Esophagus muscularis mucosa (tissue), 4 donors: Measurements from ENCODE around the gene IL36A. TPM values are rescaled to one million over a fixed set of nuclear protein-coding genes. Genes with fewer than 3 reads are reported as not detected.

Source experiments
- DNase-seq: peaks from one replicate; pipeline ENCODE4 v3.0.0-alpha.2; 2017; ENCODE audit errors: extremely low spot score
- H3K27ac ChIP-seq, 4 donors: fragments of 200-600 bp; sonication (generic); replicated peaks in 1 of 4; 1 replicate in 3 of 4; 2 replicates in 1 of 4; pipeline ENCODE4 v1.5.1; 2016 to 2019; ENCODE audit warnings: mild to moderate bottlenecking in 1 of 4
- H3K27me3 ChIP-seq, 4 donors: fragments of 200-600 bp; sonication (generic); one replicate each; pipeline versions ENCODE4 v1.5.1 to v1.6.0; 2016 to 2019
- H3K36me3 ChIP-seq, 4 donors: fragments of 200-600 bp; sonication (generic); one replicate each; pipeline ENCODE4 v1.5.1; 2016 to 2019
- H3K4me1 ChIP-seq, 4 donors: fragments of 200-600 bp; sonication (generic); one replicate each; pipeline ENCODE4 v1.5.1; 2016 to 2019
- H3K4me3 ChIP-seq, 4 donors: fragments of 200-600 bp; sonication (generic); 1 replicate in 2 of 4; 2 replicates in 2 of 4; pipeline ENCODE4 v1.5.1; 2016 to 2019; ENCODE audit warnings: mild to moderate bottlenecking in 4 of 4, moderate library complexity in 1 of 4
- H3K9me3 ChIP-seq, 4 donors: fragments of 200-600 bp; sonication (generic); 1 replicate in 3 of 4; 2 replicates in 1 of 4; pipeline ENCODE4 v1.5.1; 2016 to 2019
- EP300 ChIP-seq: sonication (generic); formaldehyde crosslinking; IDR thresholded peaks from one replicate; pipeline ENCODE4 v1.6.1; 2017; ENCODE audit warnings: antibody characterized with exemption
- POLR2A ChIP-seq: fragments of 450-650 bp; IDR thresholded peaks from one replicate; pipeline ENCODE4 v1.6.1; 2017; ENCODE audit warnings: antibody characterized with exemption, moderate library complexity, mild to moderate bottlenecking, low read depth
- POLR2AphosphoS5 ChIP-seq, 2 donors: sonication (generic); formaldehyde crosslinking; IDR thresholded peaks; one replicate each; pipeline ENCODE4 v1.6.1; 2017; ENCODE audit warnings: antibody characterized with exemption in 2 of 2
- WGBS: methylation state at CpG from one replicate; pipeline ENCODE4 v1.1.5; 2018; 5-methylcytosine and 5-hydroxymethylcytosine counted together
- intact Hi-C: fragments of 100-400 bp; cut with DNase I; formaldehyde crosslinking; loops from one replicate; pipeline ENCODE4 v1.15.1; 2023
- total RNA-seq, 4 donors: library from RNA; depleted of rRNA; stranded (reverse); fragments of >200 nt; gene quantifications; one replicate each; pipeline versions ENCODE4 v1.1.0 to v1.2.1, GENCODE V29; 2016
- TF ChIP-seq, protein P1 (sequence below), 3 experiments: fragments of 200-600 bp in 2 of 3; fragments of 450-650 bp in 1 of 3; sonication (generic) in 2 of 3; IDR thresholded peaks; one replicate each; pipeline ENCODE4 v1.5.1; 2017 to 2019; ENCODE audit warnings: antibody characterized with exemption in 3 of 3, mild to moderate bottlenecking in 2 of 3, moderate library complexity in 1 of 3

Gene IL36A
- total RNA-seq, 4 donors from 2014 or later: not detected

GRCh38 chr2:112997151-112997550 lies 8.1 kb upstream of the IL36A start:
- WGBS: 71% methylated on average over 1 of the region's 1 CpG
- H3K36me3 ChIP-seq: no peaks in the 10 kb centered on the region

DNA sequence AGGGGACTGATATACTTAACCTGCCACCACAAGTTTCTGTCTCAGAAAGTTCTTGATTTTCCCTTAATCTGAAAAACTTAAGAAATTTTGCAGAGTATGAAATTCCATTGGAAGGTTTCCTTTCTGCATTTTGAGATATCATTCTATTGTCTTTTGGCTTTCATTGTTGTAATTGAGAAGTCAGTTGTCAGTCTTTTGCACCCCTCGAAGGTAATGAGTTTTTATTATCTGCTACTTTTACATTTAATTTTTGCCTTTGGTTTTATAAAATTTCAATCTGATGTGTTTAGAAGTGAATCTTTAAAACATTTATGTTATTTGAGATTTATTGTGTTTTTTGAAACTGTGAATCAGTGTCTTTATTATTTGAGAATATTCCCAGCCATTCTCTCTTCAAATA lies 4.8 kb upstream of the IL36A start:
- H3K4me1 ChIP-seq: no peaks in the 10 kb centered on the region
- TF ChIP-seq, protein P1, sequence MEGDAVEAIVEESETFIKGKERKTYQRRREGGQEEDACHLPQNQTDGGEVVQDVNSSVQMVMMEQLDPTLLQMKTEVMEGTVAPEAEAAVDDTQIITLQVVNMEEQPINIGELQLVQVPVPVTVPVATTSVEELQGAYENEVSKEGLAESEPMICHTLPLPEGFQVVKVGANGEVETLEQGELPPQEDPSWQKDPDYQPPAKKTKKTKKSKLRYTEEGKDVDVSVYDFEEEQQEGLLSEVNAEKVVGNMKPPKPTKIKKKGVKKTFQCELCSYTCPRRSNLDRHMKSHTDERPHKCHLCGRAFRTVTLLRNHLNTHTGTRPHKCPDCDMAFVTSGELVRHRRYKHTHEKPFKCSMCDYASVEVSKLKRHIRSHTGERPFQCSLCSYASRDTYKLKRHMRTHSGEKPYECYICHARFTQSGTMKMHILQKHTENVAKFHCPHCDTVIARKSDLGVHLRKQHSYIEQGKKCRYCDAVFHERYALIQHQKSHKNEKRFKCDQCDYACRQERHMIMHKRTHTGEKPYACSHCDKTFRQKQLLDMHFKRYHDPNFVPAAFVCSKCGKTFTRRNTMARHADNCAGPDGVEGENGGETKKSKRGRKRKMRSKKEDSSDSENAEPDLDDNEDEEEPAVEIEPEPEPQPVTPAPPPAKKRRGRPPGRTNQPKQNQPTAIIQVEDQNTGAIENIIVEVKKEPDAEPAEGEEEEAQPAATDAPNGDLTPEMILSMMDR (IDR thresholded peaks at IDR 0.05): no peak
- no peak for TF ChIP-seq POLR2AphosphoS5 (IDR thresholded peaks at IDR 0.05)
- no peak for TF ChIP-seq POLR2A
- no peak for TF ChIP-seq EP300
- H3K36me3 ChIP-seq: no peaks in the 10 kb centered on the region
- peaks cover 0 to 16% (median 0%) of the 10 kb centered on the region in 4 donors for H3K27me3 ChIP-seq
- WGBS: 79% methylated on average over 1 of the region's 1 CpG
- peaks cover 0 to 24% (median 13%) of the 10 kb centered on the region in 4 donors for H3K9me3 ChIP-seq
- H3K27ac ChIP-seq: no peak overlapping the region
- intact Hi-C loops: no loop called here
- no peak overlapping the region for H3K4me3 ChIP-seq
- DNase-seq: no peak

More at GRCh38 chr2:112997151-112997550, 8.1 kb upstream of the IL36A start:
- H3K9me3 ChIP-seq: peaks cover 0 to 39% (median 23%) of the 10 kb centered on the region in 4 donors
- no peak for TF ChIP-seq EP300
- H3K4me1 ChIP-seq: no peaks in the 10 kb centered on the region
- H3K4me3 ChIP-seq: no peak overlapping the region
- H3K27me3 ChIP-seq: peaks cover 0 to 12% (median 0%) of the 10 kb centered on the region in 4 donors
- intact Hi-C loops: no loop called here
- no peak for DNase-seq
- H3K27ac ChIP-seq: no peak overlapping the region

- H3K4me3 ChIP-seq: no peak overlapping the region
- no peak for TF ChIP-seq POLR2AphosphoS5 (IDR thresholded peaks at IDR 0.05)
- 69% methylated on average over 2 of the region's 2 CpGs for WGBS
- H3K4me1 ChIP-seq: peaks cover 0 to 4% (median 1%) of the 10 kb centered on the region in 4 donors
- H3K27ac ChIP-seq: no peak overlapping the region
- intact Hi-C loops: no loop called here
- peaks cover 0 to 16% (median 0%) of the 10 kb centered on the region in 4 donors for H3K27me3 ChIP-seq
- no peak for DNase-seq
- no peaks in the 10 kb centered on the region for H3K36me3 ChIP-seq
- H3K9me3 ChIP-seq: peaks cover 0 to 24% (median 13%) of the 10 kb centered on the region in 4 donors
These were observed 2.6 kb upstream of the IL36A start for GRCh38 chr2:113002677-113003076.

DNA sequence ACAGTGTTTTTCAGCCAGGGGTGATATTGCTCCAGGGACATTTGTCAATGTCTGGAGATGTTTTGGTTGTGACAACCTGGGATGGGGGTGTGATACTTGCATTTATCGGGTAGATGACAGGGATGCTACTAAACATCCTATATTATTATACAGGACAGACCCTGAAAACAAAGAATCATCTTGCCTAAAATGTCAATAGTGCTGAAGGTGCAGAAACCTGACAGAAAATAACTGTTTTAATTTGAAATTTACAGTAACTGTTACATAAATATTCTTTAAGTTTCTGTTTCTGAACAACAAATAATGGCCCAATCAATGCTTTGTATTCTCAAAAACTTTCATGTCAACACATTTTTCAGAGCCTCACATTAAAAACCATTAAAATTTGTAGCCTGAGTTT lies 2.0 kb downstream of the IL36A start:
- peaks cover 0 to 4% (median 1%) of the 10 kb centered on the region in 4 donors for H3K4me1 ChIP-seq
- 33% methylated on average over 1 of the region's 1 CpG for WGBS
- DNase-seq: no peak
- intact Hi-C loops: no loop called here
- no peaks in the 10 kb centered on the region for H3K36me3 ChIP-seq
- no peaks in the 10 kb centered on the region for H3K9me3 ChIP-seq
- peaks cover 0 to 7% (median 0%) of the 10 kb centered on the region in 4 donors for H3K27me3 ChIP-seq
- no peak overlapping the region for H3K27ac ChIP-seq
- no peak overlapping the region for H3K4me3 ChIP-seq
- TF ChIP-seq EP300: no peak

- no peak for TF ChIP-seq POLR2AphosphoS5 (IDR thresholded peaks at IDR 0.05)
- TF ChIP-seq EP300: no peak
- no peaks in the 10 kb centered on the region for H3K9me3 ChIP-seq
- H3K4me3 ChIP-seq: no peak overlapping the region
- no peaks in the 10 kb centered on the region for H3K27me3 ChIP-seq
- intact Hi-C loops: no loop called here
- H3K27ac ChIP-seq: no peak overlapping the region
- peaks cover 0 to 4% (median 1%) of the 10 kb centered on the region in 4 donors for H3K4me1 ChIP-seq
- DNase-seq: no peak
- WGBS: 56% methylated on average over 1 of the region's 1 CpG
- no peaks in the 10 kb centered on the region for H3K36me3 ChIP-seq
These were observed 4.4 kb downstream of the IL36A start for GRCh38 chr2:113009622-113010021.

- H3K4me3 ChIP-seq: no peak overlapping the region
- 54% methylated on average over 2 of the region's 2 CpGs for WGBS
- H3K36me3 ChIP-seq: no peaks in the 10 kb centered on the region
- intact Hi-C loops: no loop called here
- no peaks in the 10 kb centered on the region for H3K27me3 ChIP-seq
- no peaks in the 10 kb centered on the region for H3K9me3 ChIP-seq
- H3K4me1 ChIP-seq: peaks cover 0 to 4% (median 1%) of the 10 kb centered on the region in 4 donors
- H3K27ac ChIP-seq: no peak overlapping the region
- TF ChIP-seq POLR2A (no peak), POLR2AphosphoS5 (IDR thresholded peaks at IDR 0.05) (no peak), EP300 (no peak)
- TF ChIP-seq, protein P1 (IDR thresholded peaks at IDR 0.05): no peak
- DNase-seq: no peak
These were observed 4.8 kb downstream of the IL36A start for GRCh38 chr2:113010088-113010487.

GRCh38 chr2:113011108-113011507 lies 5.8 kb downstream of the IL36A start:
- TF ChIP-seq, protein P1 (IDR thresholded peaks at IDR 0.05): no peak
- TF ChIP-seq POLR2AphosphoS5 (IDR thresholded peaks at IDR 0.05) (no peak), POLR2A (no peak), EP300 (no peak)
- intact Hi-C loops: no loop called here
- peaks cover 0 to 3% (median 1%) of the 10 kb centered on the region in 4 donors for H3K27me3 ChIP-seq
- H3K27ac ChIP-seq: no peak overlapping the region
- WGBS: 94% methylated on average over 1 of the region's 1 CpG
- no peaks in the 10 kb centered on the region for H3K36me3 ChIP-seq
- no peaks in the 10 kb centered on the region for H3K9me3 ChIP-seq
- H3K4me1 ChIP-seq: peaks cover 0 to 4% (median 1%) of the 10 kb centered on the region in 4 donors
- no peak overlapping the region for H3K4me3 ChIP-seq
- DNase-seq: no peak
